SHP77 (cell line): ENCODE measurements around the gene PYGM.

Experiments used
- DNase-seq, 2 experiments: peaks; one replicate each; lab custom pipeline; 2025; lab: John Stamatoyannopoulos, UW

PYGM gene

GRCh38 chr11:64767344-64768299 lies 7.8 kb upstream of the PYGM start:
- DNase-seq: peak; percentile 34 to 66

DNA sequence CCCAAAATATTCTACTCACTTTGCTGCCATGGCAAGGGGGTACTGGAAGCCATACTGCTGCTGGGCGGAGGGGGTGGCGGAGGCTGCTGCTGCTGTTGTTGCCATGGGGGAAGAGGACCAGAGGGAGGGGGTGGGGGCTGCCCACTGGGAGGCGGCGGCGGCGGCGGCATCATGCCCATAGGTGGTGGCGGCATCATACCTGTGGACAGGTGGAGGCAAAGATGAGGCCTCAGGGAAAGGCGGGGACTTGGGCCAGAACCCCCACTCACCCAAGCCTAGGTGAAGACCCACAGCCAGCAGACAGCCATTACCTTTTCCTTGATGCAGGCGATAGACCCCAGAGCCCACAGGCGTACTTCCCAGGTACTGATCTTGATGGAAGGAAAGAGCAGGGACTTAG lies 7.1 kb upstream of the PYGM start:
- DNase-seq: no peak

DNA sequence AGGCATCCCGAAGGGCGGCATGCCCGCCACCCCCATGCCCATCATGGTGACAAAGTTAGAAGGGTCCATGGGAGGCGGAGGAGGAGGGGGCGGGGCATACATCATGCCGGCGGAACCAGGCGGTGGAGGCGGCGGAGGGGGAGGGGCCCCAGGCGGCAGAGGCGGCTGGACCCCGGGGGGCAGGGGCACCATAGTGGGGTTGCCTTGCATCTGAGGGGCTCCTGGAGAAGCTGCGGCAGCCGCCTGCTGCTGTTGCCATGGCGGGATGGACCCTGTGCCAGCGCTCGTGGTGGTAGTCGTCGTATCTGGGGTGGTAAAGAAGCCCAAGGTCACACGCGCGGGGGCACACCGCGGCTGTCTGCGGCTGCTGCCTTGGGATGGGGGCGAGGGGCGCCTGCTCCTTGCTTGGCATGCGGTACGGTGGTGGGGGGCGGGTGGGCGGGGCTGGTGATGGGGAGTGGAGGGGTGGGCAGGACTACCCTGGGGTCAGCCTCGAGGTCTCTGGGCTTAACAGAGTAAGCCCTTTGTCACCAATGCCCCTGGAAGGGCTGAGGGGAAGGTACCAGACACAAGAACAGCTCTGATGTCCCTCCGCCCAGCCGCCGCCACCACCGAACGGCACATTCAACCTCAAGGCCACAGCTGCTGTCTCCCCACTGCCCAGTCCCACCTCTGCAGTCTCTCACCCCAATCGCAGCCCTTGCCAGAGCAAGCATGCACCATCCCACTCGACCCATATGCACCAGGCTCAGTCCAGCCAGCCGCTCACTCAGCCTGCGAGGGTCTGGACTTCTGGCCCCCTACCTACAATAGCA lies 6.3 kb upstream of the PYGM start:
- no peak for DNase-seq

DNA sequence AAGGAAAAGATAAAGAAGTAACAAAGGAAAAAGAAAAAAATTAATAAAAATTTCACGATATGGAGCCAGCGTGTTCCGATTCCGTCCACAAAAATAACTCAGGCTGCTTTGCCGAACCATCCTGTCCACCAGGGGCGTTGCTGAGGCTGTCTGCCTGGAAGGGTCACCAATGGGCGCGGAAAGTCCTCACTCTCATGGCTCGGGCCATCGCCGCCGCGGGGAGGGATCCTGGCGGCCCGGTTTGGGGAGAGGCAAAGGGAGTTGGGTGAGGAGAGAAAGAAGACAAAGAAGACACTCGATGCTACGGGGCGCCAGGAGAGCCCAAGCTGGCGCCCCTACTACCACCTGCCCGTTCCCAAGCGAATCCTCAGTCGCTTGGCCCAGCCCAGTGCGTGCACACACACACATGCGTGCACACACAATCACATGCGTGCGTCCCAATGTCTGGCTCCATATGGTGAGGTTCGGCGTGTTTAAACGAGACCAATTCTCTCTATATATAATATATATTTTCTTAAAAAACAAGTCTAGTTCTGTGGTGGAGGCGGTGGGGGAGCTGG lies 5.6 kb upstream of the PYGM start:
- no peak for DNase-seq

- DNase-seq: no peak
Measured at GRCh38 chr11:64764753-64765152, 5.0 kb upstream of the PYGM start.

DNA sequence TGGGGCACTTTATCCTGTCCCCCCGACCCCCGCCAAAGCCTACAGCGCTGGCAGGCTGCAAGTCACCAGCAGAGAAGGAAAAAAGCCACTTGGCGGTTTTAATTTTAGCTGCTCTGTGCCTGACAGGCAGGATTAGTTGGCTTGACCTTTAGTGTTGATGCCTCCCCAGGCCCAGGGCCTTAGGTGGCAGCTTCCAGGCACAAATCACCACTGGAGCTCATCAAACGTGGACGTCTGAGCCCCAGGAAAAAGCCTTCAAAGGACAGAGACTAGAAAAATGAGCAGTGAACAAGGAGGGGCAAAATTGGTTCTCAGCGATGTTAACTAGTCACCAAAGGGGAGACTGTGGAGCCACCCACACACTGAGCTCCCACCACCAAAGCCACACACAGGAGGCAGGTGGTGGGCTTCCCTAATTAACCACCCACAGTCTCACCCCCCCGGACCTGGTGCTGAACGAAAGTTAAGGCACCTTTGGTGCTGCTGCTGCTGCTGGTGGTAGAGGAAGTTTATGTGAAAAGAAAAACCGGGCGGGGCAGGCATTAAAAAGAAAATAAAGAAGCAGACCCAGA lies 4.4 kb upstream of the PYGM start:
- no peak for DNase-seq

- DNase-seq: no peak
Measured at GRCh38 chr11:64763526-64764039, 3.8 kb upstream of the PYGM start.

- no peak for DNase-seq
Measured at GRCh38 chr11:64762674-64763525, 3.1 kb upstream of the PYGM start.

DNA sequence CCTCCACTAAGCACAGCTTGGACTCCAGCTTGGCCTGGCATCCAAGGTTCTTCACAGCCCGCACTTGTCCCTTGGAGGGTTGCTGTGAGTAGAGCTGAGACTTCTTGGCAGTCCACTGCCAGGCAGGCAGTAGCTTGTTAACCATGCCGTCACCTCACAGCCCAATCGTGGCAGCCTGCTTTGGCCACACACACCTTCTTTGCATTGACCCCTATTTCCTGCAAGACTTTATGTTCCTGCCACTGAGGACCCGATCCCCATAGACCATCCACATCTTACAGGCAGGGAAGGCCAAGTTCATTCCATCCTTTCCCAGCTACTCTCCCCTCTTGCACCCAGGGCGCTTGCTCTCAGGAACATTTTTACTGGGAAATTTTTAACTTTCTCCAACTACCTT lies 2.5 kb upstream of the PYGM start:
- DNase-seq: no peak

- DNase-seq: no peak
Measured at GRCh38 chr11:64760759-64761420, 1.1 kb upstream of the PYGM start.

DNA sequence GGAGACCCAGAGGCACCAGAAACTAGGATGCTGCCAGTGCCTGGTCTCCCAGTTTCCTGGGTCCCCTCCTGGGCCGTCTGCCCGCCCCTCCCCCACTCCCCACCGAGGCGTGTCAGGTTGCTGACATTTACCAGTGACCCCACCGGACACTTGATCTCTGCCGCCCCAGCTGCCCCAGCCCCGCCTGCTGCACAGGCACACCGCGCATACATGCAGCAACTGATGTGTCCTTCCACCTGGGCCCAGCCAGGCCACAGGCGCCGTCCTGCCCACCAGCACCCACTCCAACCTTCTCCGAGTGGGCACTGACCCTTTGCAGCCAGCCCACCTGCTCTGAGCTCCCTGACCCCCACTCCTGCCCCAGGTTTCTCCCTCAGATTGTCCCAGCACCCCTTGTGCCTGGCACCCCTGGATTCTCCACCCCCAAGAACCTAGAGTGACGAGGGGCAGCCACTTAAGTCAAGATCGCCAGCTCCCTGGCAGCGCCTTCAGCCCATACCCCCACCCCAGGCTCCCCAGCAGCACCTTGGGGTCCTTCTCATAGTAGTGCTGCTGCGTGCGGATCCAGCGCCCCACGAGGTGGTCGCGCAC lies 548 bp downstream of the PYGM start:
- DNase-seq: no peak

DNA sequence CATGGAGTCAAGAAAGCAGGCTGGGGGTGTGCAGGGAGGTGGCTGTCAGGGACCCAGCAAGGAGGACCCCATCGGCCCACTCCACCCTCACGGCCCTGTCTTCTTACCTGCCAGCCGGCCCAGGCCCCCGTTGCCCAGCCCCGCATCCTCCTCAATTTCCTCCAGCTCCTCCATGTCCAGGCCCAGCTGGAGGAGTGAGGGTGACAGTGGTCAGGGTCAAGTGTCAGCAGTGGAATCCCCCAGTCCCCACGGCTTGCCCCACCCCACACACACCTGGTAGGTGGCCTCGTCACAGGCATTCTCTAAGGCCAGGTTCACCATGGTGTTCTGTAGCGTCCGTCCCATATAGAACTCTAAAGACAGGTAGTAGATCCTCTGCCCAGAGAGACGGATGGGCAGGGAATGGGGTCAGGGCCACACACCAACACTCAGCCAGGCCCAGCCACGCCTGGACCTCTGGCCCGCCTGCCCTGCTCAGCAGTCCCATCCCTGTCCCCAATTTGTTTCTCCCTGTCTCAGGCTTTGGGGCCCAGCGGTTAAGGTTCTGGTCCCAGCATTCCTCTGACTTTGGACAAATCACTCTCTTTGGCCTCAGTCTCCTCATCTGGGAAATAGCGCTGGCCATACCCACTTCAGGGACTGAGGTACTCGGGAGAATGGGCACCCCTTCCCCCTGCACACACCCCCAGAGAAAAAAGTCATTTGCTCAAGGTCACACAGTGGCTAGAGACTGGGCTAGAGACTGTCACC lies 1.3 kb downstream of the PYGM start:
- no peak for DNase-seq

DNA sequence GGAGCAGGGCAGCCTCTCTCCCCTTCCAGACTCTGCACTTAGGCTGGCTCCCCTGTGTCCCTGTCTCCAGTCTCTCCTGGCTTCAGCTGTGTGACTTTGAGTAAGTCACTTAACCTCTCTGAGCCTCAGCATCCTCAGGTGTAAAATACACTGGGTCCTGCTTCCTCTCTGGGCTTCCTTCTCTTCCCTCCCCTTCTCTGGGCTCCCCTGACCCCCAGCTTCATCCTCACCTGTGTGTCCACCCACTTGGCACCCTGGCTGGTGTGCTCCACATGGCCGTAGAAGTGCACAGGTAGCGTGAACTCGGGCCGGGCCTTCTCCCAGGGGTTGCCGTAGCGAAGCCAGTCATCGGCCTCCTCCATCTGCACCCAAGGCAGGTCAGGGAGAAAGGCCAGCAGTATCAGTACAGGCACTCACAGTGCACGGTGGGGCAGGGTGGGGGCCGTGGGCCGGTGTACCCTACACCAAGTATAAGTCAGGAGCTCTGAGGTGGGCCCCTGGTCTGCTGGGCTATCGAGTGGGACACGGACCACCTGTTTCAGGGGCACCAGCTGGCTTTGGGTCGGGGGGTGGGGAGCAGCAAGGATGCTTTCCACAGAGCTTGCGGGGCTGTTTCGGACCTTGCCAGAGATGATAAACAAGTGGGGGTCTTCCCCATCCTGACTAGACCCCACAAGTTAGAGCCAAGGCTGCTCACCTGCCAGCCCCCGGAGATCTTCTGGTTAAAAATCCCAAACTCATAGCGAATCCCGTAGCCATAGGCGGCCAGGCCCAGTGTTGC lies 2.0 kb downstream of the PYGM start:
- no peak for DNase-seq

DNA sequence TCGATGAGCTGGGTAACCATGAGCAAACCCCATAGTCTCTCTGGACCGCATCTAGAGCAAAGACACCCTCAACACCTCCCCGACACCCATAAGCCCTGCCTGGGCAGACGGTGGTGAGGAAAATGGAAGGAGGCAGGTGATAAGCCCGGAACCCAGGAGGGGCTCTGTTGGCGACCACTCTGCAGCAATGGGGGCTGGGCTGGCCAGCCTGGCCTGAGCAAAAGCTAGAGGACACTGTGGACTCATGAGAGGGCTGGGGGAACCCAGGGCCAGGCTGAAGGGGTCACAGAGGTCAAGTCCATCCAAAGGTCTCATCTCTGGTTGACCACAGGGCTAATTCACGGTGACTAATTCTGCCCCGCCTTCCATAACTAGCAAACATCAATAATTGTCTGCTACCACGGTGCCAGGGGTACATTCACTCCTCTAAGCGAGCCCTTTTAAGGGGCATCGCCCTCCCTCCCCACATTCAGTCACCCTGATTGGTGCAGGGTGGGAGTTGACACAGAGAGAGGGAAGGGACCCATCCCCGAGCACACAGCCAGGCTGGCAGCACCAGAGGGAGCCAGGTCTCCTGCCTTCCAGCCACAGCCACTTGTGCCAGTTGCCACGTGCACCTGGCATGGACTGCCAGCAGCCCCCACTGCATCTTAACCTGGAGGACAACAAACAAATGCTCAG lies 4.0 kb downstream of the PYGM start:
- no peak for DNase-seq

DNA sequence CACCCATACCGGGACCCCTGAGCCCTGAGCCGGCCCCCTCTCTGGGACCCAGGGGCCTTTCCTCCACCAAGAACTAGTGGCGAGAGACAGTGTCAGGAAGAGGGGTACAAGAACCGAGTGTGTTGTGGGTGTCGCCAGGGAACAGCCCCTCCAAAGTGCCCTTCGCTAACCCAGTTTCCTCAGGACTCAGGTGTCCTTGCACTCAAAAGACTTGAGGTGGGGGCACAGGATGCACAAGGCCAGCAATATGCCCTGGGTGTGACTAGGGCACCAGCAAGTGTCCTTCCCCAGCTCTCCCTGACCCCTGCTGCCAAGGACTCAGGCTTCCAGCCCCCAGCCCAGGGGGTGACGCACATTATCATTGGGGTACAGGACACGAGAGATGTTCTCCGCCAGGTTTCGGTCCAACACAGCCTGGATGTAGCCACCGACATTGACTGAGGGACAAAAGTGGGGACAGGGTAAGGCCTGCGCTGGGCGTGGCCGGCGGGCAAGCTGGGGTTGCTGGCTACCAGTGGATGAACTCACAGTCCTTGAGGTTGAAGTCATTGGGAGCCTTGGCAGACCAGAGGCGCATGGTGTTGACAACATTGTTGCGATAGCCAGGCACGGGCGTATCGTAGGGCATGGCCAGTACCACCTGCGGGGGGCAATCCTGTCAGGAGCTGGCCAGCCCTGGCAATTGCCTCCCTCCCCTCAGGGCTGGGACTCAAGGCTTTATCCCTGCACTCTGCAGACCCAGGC lies 4.7 kb downstream of the PYGM start:
- no peak for DNase-seq

GRCh38 chr11:64754124-64754918 lies 5.5 kb downstream of the PYGM start:
- DNase-seq: no peak
